Activated CD4-positive, alpha-beta memory T cell treated with anti-CD3 and anti-CD28 coated beads for 36 hours (primary cell): ENCODE measurements around the gene ATP7B. TPM values are rescaled to one million over a fixed set of nuclear protein-coding genes. Genes with fewer than 3 reads are reported as not detected.

ENCODE experiments used
- CTCF ChIA-PET: fragments of 350-600 bp; sonication (Branson Sonifier 250); formaldehyde crosslinking; loops from one replicate; lab custom pipeline; 2021; ENCODE audit warnings: antibody characterized with exemption, inconsistent platforms; lab: Charles Lee
- POLR2A ChIA-PET: fragments of 350-600 bp; sonication (Branson Sonifier 250); formaldehyde crosslinking; loops from one replicate; lab custom pipeline; 2021; ENCODE audit warnings: antibody characterized with exemption; lab: Charles Lee
- DNase-seq: peaks from one replicate; pipeline ENCODE4 v3.0.0-alpha.2; 2020
- H3K27ac Mint-ChIP-seq: one replicate; pipeline ENCODE4 v1.8.0; 2021; ENCODE audit warnings: mixed read lengths
- H3K27me3 Mint-ChIP-seq: one replicate; pipeline ENCODE4 v1.8.0; 2021; ENCODE audit warnings: mixed read lengths
- H3K36me3 Mint-ChIP-seq: one replicate; pipeline ENCODE4 v1.8.0; 2021; ENCODE audit warnings: mixed read lengths
- H3K4me1 Mint-ChIP-seq: one replicate; pipeline ENCODE4 v1.8.0; 2021; ENCODE audit warnings: low read depth, mixed read lengths
- H3K4me3 Mint-ChIP-seq: one replicate; pipeline ENCODE4 v1.8.0; 2021; ENCODE audit warnings: mild to moderate bottlenecking, mixed read lengths
- H3K9me3 Mint-ChIP-seq: one replicate; pipeline ENCODE4 v1.8.0; 2021; ENCODE audit warnings: mixed read lengths
- intact Hi-C: fragments of 100-400 bp; cut with micrococcal nuclease; formaldehyde crosslinking; loops from one replicate; pipeline ENCODE4 v1.15.1; 2023
- total RNA-seq, 2 experiments: library from RNA; stranded (reverse); gene quantifications; one replicate each; pipeline ENCODE4 v1.2.3, GENCODE V29; 2021

The ATP7B gene
- total RNA-seq, 2 experiments from 2014 or later = 0.86 to 1.5 TPM

DNA sequence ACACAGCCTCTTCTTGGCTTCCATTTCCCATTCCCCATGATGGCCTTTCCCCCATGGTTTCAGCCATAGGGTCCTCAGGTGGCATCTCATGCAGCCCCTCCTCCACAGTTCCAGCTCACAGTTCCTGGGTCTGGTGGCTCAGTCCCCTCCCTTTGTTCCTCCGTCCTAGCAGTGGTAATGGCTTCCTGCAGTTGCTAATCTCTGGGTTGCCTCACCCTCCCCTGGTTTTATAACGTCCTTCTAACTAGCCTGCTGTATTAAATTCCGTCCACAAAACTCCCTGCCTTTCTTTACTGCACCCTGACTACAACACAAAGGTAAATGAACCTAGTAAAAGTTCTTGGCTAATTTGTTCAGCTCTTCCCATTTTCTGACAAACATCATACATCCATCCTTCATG is 118.6 kb downstream of the ATP7B start:
- no peaks in the 10 kb centered on the region for H3K4me1 Mint-ChIP-seq
- no peak overlapping the region for H3K27ac Mint-ChIP-seq
- H3K9me3 Mint-ChIP-seq = no peaks in the 10 kb centered on the region
- no peaks in the 10 kb centered on the region for H3K36me3 Mint-ChIP-seq
- CTCF ChIA-PET = interaction anchor here (0.9 to 4.3 kb wide), 4 partner anchors 9 to 239 kb away, joined by 3 to 22 read pairs (median 10); partner anchors contain the start of gene NEK5
- H3K27me3 Mint-ChIP-seq = peaks cover 12% of the 10 kb centered on the region
- H3K4me3 Mint-ChIP-seq = no peak overlapping the region
- DNase-seq = no peak
- POLR2A ChIA-PET = no interaction called here
- intact Hi-C loops = no loop called here

DNA sequence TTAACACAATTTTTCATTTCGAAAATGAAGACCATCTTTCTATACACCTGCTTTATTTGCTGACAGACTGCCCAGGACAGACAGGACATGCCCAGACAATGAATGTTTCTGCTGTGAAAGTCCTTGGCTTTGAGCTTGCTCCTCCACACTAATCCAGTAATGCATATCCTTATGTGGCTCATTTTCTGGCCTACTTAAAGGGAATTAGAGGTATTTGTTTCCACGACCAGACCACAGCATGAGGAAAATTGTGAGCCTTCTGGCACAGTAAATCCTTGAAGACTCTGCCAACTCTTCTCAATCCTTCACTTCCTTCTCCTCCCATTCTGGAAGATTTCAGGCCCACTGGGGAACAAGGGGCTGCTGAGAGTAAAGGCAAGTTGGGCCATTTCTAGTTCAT is 123.8 kb downstream of the ATP7B start:
- intact Hi-C loops = no loop called here
- Mint-ChIP-seq H3K27ac (no peak overlapping the region), H3K27me3 (peaks cover under 1% of the 10 kb centered on the region), H3K4me3 (no peak overlapping the region), H3K36me3 (no peaks in the 10 kb centered on the region), H3K4me1 (no peaks in the 10 kb centered on the region), H3K9me3 (peaks cover 8% of the 10 kb centered on the region)
- DNase-seq = no peak
- ChIA-PET POLR2A (no interaction called here), CTCF (interaction anchor here (1.4 kb wide), 1 partner anchor 8 kb away, joined by 6 read pairs; no protein-coding TSS in a partner anchor)

GRCh38 chr13:51885651-51886050 is 125.6 kb downstream of the ATP7B start:
- DNase-seq = no peak
- CTCF ChIA-PET = interaction anchor here (0.8 kb wide), 1 partner anchor 25 kb away, joined by 3 read pairs; no protein-coding TSS in a partner anchor
- H3K27me3 Mint-ChIP-seq = no peaks in the 10 kb centered on the region
- H3K36me3 Mint-ChIP-seq = no peaks in the 10 kb centered on the region
- intact Hi-C loops = no loop called here
- no peak overlapping the region for H3K27ac Mint-ChIP-seq
- H3K4me3 Mint-ChIP-seq = no peak overlapping the region
- peaks cover 11% of the 10 kb centered on the region for H3K9me3 Mint-ChIP-seq
- POLR2A ChIA-PET = no interaction called here
- H3K4me1 Mint-ChIP-seq = no peaks in the 10 kb centered on the region

- Mint-ChIP-seq H3K4me1 (no peaks in the 10 kb centered on the region), H3K27ac (no peak overlapping the region), H3K27me3 (no peaks in the 10 kb centered on the region), H3K36me3 (no peaks in the 10 kb centered on the region), H3K9me3 (peaks cover 11% of the 10 kb centered on the region), H3K4me3 (no peak overlapping the region)
- ChIA-PET POLR2A (no interaction called here), CTCF (no interaction called here)
- no peak for DNase-seq
- intact Hi-C loops = no loop called here
Measured at GRCh38 chr13:51883226-51883600, 128.0 kb downstream of the ATP7B start.

Other genes starting within 250 kb of the ATP7B start
- gene DHRS12, start 207.3 kb downstream of the ATP7B start, total RNA-seq = 1 to 10 TPM; 6.7 to 7.0 TPM
- under 1 TPM; 0.10 to 0.31 TPM for gene TMEM272, start 166.3 kb downstream of the ATP7B start, total RNA-seq
- not detected for gene CCDC70, start 149.5 kb downstream of the ATP7B start, total RNA-seq
- 10 to 100 TPM; 19.0 to 19.5 TPM for gene ALG11, start 948 bp upstream of the ATP7B start, total RNA-seq
- 1 to 10 TPM; 6.2 to 6.6 TPM for gene UTP14C, start 13.2 kb upstream of the ATP7B start, total RNA-seq
- under 1 TPM in 1 of 2 experiments, not detected in 1; 0.05 TPM for gene NEK5, start 117.6 kb upstream of the ATP7B start, total RNA-seq
- gene NEK3, start 148.1 kb upstream of the ATP7B start, total RNA-seq = 10 to 100 TPM; 11.0 to 12.9 TPM